ENCODE measurements around the gene MRPL46. TPM values are rescaled to one million over a fixed set of nuclear protein-coding genes. Genes with fewer than 3 reads are reported as not detected.

Gene MRPL46
- total RNA-seq, 4 donors from 2014 or later: 36.2 to 48.9 (median 44.6) TPM

- in situ Hi-C loops (cut with MboI; ENCODE audit: low sequenced_read_pairs in 4 of 4): no loop called here
- no peaks in the 10 kb centered on the region for H3K9me3 ChIP-seq
- H3K27ac ChIP-seq: no peak overlapping the region
- DNase-seq: no peak
- intact Hi-C loops (cut with DNase I; ENCODE audit: low total_unique reads): no loop called here
- peaks cover 0 to 56% of the 10 kb centered on the region in 2 donors for H3K36me3 ChIP-seq
- no peak for TF ChIP-seq CTCF (IDR thresholded peaks at IDR 0.05 in 4 of 5, conservative IDR thresholded peaks at IDR 0.05 in 1 of 5)
- no peak for TF ChIP-seq POLR2A (IDR thresholded peaks at IDR 0.05)
- H3K4me1 ChIP-seq: no peaks in the 10 kb centered on the region
- no peak overlapping the region for H3K4me3 ChIP-seq
- no peaks in the 10 kb centered on the region for H3K27me3 ChIP-seq
- ATAC-seq: no peak
Measured at GRCh38 chr15:88511161-88511560, 44.0 kb upstream of the MRPL46 start.

DNA sequence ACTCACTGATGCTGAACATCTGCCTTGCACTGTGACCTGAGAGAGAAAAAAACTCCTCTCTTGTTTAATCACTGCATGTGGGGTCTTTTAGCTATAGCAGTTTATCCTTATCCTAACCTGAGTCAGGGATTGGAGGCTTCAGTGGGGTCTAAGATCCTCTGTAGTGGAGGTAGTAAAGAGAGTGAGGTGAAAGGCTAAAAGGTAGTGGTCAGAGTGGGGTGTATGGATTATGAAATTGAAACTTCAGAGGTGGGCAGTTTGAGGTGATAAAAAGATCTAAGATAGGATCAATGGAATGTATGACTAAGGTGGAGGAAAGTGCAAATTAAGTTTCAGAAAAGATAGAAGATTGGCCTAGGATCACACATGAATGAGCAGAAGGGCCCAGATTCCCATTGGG, 42.8 kb upstream of the MRPL46 start:
- Histone ChIP-seq H3K4me3 (no peak overlapping the region), H3K9me3 (no peaks in the 10 kb centered on the region), H3K27ac (no peak overlapping the region), H3K36me3 (peaks cover 0 to 63% of the 10 kb centered on the region in 2 donors), H3K4me1 (no peaks in the 10 kb centered on the region), H3K27me3 (no peaks in the 10 kb centered on the region)
- DNase-seq: no peak
- intact Hi-C loops (cut with DNase I; ENCODE audit: low total_unique reads) (no loop called here), in situ Hi-C loops (cut with MboI; ENCODE audit: low sequenced_read_pairs in 4 of 4) (no loop called here)
- no peak for ATAC-seq
- TF ChIP-seq CTCF (IDR thresholded peaks at IDR 0.05 in 4 of 5, conservative IDR thresholded peaks at IDR 0.05 in 1 of 5) (no peak), POLR2A (IDR thresholded peaks at IDR 0.05) (no peak)

DNA sequence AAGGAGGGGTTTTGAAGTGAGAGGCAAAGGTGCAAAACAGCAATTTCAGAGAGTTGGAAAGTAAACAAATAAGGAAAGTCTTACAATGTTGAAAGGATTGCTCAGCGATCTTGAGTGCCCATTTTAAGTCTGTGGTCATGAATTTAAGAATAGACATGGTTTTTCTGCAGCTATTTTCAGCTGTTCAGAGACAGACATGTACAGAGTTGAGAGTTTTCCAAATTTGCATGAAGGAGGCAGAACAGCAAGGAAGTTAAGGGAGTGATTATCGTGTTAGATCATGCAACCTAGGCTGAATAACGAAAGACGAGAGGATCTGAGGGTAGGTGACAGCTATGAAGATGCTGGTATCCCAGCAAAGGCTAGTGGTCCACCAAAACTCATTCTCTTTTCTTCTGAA, 42.1 kb upstream of the MRPL46 start:
- no peak overlapping the region for H3K4me3 ChIP-seq
- H3K27me3 ChIP-seq: no peaks in the 10 kb centered on the region
- peaks cover 0 to 69% of the 10 kb centered on the region in 2 donors for H3K36me3 ChIP-seq
- intact Hi-C loops (cut with DNase I; ENCODE audit: low total_unique reads) (no loop called here), in situ Hi-C loops (cut with MboI; ENCODE audit: low sequenced_read_pairs in 4 of 4) (no loop called here)
- H3K27ac ChIP-seq: no peak overlapping the region
- no peaks in the 10 kb centered on the region for H3K4me1 ChIP-seq
- H3K9me3 ChIP-seq: no peaks in the 10 kb centered on the region
- TF ChIP-seq CTCF (IDR thresholded peaks at IDR 0.05 in 4 of 5, conservative IDR thresholded peaks at IDR 0.05 in 1 of 5) (no peak), POLR2A (IDR thresholded peaks at IDR 0.05) (no peak)
- DNase-seq: no peak
- no peak for ATAC-seq

GRCh38 chr15:88506628-88507027, 39.4 kb upstream of the MRPL46 start:
- Histone ChIP-seq H3K9me3 (no peaks in the 10 kb centered on the region), H3K27me3 (no peaks in the 10 kb centered on the region), H3K36me3 (peaks cover 0 to 82% of the 10 kb centered on the region in 2 donors), H3K27ac (no peak overlapping the region), H3K4me1 (no peaks in the 10 kb centered on the region), H3K4me3 (no peak overlapping the region)
- intact Hi-C loops (cut with DNase I; ENCODE audit: low total_unique reads) (no loop called here), in situ Hi-C loops (cut with MboI; ENCODE audit: low sequenced_read_pairs in 4 of 4) (no loop called here)
- no peak for DNase-seq
- TF ChIP-seq POLR2A (IDR thresholded peaks at IDR 0.05) (no peak), CTCF (IDR thresholded peaks at IDR 0.05 in 4 of 5, conservative IDR thresholded peaks at IDR 0.05 in 1 of 5) (no peak)
- ATAC-seq: no peak

GRCh38 chr15:88505721-88506120, 38.5 kb upstream of the MRPL46 start:
- no peak for ATAC-seq
- Histone ChIP-seq H3K27me3 (no peaks in the 10 kb centered on the region), H3K4me1 (no peaks in the 10 kb centered on the region), H3K36me3 (peaks cover 0 to 73% of the 10 kb centered on the region in 2 donors), H3K27ac (no peak overlapping the region), H3K4me3 (no peak overlapping the region), H3K9me3 (no peaks in the 10 kb centered on the region)
- no peak for DNase-seq
- intact Hi-C loops (cut with DNase I; ENCODE audit: low total_unique reads) (no loop called here), in situ Hi-C loops (cut with MboI; ENCODE audit: low sequenced_read_pairs in 4 of 4) (no loop called here)
- TF ChIP-seq CTCF (IDR thresholded peaks at IDR 0.05 in 4 of 5, conservative IDR thresholded peaks at IDR 0.05 in 1 of 5): no peak
- TF ChIP-seq POLR2A (IDR thresholded peaks at IDR 0.05): no peak

Measured in gastrocnemius medialis (tissue), 4 donors.